Bronchial epithelial cell (primary cell): Measurements from ENCODE around the gene TSPAN2. TPM values are rescaled to one million over a fixed set of nuclear protein-coding genes. Genes with fewer than 3 reads are reported as not detected.
A peak's percentile ranks its signal among the peaks of the same experiment; 100 is the strongest.

ENCODE experiments used
- DNase-seq: peaks from one replicate; pipeline ENCODE4 v3.0.0-alpha.2; 2010; ENCODE audit warnings: low read depth
- FAIRE-seq: peaks from 2 replicates; lab custom pipeline; 2011; peaks lifted over from hg19 to GRCh38; lab: Jason Lieb, UNC
- H3K27me3 ChIP-seq: 2 replicates; pipeline ENCODE4 v1.5.1; 2011; ENCODE audit warnings: low read length; ENCODE audit not compliant: control insufficient read depth, insufficient read depth
- H3K36me3 ChIP-seq: 2 replicates; pipeline ENCODE4 v1.5.1; 2011; ENCODE audit warnings: low read length; ENCODE audit not compliant: control insufficient read depth, insufficient read depth
- H3K4me3 ChIP-seq: 2 replicates; pipeline ENCODE4 v1.5.1; 2011; ENCODE audit warnings: mild to moderate bottlenecking, low read depth, low read length, control low read depth
- total RNA-seq: library from RNA; depleted of rRNA; stranded (reverse); fragments of >200 nt; gene quantifications from 2 replicates; pipeline ENCODE4 v1.2.1, GENCODE V29; 2014
- TF ChIP-seq, protein P1 (sequence below): IDR thresholded peaks from 2 replicates; pipeline ENCODE4 v1.5.1; 2011; ENCODE audit warnings: mild to moderate bottlenecking, moderate library complexity, low read length, control low read depth, inconsistent platforms; ENCODE audit not compliant: insufficient read depth, severe bottlenecking

Gene TSPAN2
- total RNA-seq, 1 donor from 2014 or later, result 0.26 TPM

DNA sequence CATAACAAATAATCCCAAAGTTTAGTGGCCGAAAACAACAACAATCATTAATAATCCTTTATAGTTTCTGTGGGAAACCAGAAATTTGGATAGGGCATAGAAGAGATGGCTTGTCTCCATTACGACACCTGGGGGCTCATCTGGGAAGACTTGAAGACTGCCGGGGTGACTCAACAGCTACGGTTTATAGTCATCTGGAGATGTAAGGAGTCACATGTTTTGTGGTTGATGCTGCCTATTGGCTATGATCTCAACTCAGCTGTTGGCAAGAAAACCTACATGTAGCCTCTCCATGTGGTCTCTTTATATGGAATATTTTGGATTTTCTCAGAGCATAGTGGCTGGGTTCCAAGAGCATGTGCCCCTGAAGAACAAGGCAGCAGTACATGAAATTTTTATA is 29.3 kb upstream of the TSPAN2 start:
- H3K27me3 ChIP-seq, result no peaks in the 10 kb centered on the region
- H3K4me3 ChIP-seq, result no peak overlapping the region
- TF ChIP-seq, protein P1, sequence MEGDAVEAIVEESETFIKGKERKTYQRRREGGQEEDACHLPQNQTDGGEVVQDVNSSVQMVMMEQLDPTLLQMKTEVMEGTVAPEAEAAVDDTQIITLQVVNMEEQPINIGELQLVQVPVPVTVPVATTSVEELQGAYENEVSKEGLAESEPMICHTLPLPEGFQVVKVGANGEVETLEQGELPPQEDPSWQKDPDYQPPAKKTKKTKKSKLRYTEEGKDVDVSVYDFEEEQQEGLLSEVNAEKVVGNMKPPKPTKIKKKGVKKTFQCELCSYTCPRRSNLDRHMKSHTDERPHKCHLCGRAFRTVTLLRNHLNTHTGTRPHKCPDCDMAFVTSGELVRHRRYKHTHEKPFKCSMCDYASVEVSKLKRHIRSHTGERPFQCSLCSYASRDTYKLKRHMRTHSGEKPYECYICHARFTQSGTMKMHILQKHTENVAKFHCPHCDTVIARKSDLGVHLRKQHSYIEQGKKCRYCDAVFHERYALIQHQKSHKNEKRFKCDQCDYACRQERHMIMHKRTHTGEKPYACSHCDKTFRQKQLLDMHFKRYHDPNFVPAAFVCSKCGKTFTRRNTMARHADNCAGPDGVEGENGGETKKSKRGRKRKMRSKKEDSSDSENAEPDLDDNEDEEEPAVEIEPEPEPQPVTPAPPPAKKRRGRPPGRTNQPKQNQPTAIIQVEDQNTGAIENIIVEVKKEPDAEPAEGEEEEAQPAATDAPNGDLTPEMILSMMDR, result no peak
- no peak for FAIRE-seq
- no peaks in the 10 kb centered on the region for H3K36me3 ChIP-seq
- no peak for DNase-seq

GRCh38 chr1:115118086-115118485 is 28.8 kb upstream of the TSPAN2 start:
- TF ChIP-seq, protein P1, result no peak
- H3K27me3 ChIP-seq, result no peaks in the 10 kb centered on the region
- FAIRE-seq, result no peak
- H3K4me3 ChIP-seq, result no peak overlapping the region
- peak; percentile 47 for DNase-seq
- no peaks in the 10 kb centered on the region for H3K36me3 ChIP-seq

DNA sequence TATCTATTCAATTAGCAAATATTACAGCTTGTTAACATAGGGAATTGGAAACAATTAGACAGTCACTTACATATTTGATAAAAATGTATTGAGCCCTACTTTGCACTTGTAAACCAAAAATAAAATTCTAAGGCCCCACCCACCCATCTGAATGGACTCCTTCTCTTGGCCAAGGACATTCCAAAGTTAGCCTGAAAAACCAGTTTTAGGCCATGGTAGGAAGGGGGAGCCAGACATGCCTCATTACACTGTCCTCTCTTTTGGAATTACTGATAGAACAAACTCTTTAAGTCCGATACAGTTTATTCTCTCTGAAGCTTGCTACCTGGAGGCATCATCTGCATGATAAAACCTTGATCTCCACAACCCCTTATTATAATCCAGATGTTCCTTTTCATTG is 28.0 kb upstream of the TSPAN2 start:
- FAIRE-seq, result no peak
- peak; percentile 57 for DNase-seq
- TF ChIP-seq, protein P1, result no peak
- Histone ChIP-seq H3K4me3 (no peak overlapping the region), H3K27me3 (no peaks in the 10 kb centered on the region), H3K36me3 (no peaks in the 10 kb centered on the region)

DNA sequence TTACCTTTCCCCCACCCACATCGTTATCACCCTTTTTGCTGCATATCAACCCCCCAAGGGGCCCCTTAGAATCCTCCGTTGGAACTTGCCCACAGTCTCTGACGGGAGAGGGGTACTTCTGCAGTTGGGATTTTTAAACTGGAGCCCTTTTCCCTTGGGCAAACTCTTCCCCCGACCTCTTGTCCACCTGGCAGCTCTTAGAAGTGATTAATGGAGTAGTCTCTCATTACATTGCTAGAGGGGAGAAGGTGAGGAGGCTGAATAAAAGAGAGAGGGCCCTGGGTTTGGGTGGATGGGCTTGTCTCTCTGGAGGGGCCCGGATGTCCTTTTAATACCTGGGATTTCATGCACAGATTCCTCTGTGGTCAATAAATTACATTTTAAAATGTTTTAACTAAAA is 27.2 kb upstream of the TSPAN2 start:
- DNase-seq, result no peak
- Histone ChIP-seq H3K27me3 (no peaks in the 10 kb centered on the region), H3K4me3 (no peak overlapping the region), H3K36me3 (no peaks in the 10 kb centered on the region)
- FAIRE-seq, result no peak
- TF ChIP-seq, protein P1, result no peak

DNA sequence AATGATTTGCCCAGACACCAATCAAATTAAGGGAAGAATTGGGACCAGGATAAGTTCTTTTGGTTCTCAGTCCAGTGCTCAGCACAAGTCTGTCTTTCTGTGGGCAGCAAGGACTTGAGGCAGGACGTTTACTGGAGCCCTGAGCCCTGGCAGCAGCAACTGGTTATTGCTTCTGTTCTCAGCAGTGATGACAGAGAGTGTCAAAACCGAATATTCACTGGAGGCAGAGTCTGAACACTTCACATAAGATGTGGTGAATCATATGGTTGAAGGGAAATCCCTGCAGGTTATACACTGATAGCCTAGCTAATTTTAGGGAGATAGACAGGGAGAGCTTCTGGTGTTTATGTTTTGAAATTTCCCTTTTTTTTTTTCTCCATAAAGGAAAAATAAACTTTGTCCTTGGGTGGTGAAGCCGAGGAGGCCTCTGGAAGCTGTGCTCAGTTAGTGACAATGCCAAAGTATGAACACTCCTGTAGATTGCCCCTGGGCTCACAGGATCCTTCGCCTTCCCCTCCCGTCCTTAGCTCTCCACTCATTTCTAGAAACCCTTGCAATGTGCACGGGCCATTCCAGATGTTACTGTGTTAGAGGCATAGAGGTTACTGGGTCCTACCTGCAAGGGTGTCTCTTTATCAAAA is 26.3 kb upstream of the TSPAN2 start:
- DNase-seq (peak; percentile 63), FAIRE-seq (no peak)
- H3K4me3 ChIP-seq, result no peak overlapping the region
- TF ChIP-seq, protein P1, result no peak
- H3K27me3 ChIP-seq, result no peaks in the 10 kb centered on the region
- no peaks in the 10 kb centered on the region for H3K36me3 ChIP-seq

- no peak for FAIRE-seq
- H3K36me3 ChIP-seq, result no peaks in the 10 kb centered on the region
- H3K27me3 ChIP-seq, result no peaks in the 10 kb centered on the region
- peak; percentile 41 for DNase-seq
- TF ChIP-seq, protein P1, result no peak
- H3K4me3 ChIP-seq, result no peak overlapping the region
These were observed 25.0 kb upstream of the TSPAN2 start for GRCh38 chr1:115114308-115114707.
